Dermis blood vessel endothelial cell (primary cell): Measurements from ENCODE around the gene ARHGAP9. TPM values are rescaled to one million over a fixed set of nuclear protein-coding genes. Genes with fewer than 3 reads are reported as not detected.
"Not testable (repeated sequence)": the region's sequence is repeated elsewhere in the genome, so short reads cannot be mapped to it uniquely, and the experiment has no call there.

Experiments
- DNase-seq: peaks from one replicate; pipeline ENCODE4 v3.0.0; 2010
- total RNA-seq: library from RNA; depleted of rRNA; stranded (reverse); fragments of >200 nt; gene quantifications from 2 replicates; pipeline ENCODE4 v1.2.3, GENCODE V29; 2014

ARHGAP9 gene
- total RNA-seq, result not detected in 2 replicates

GRCh38 chr12:57479376-57480115 is at the start of gene ARHGAP9:
Gene ARHGAP9, minus strand, starts transcription at chr12:57479866. Its CDS starts 460 bp downstream, at chr12:57479406.
- peak; percentile 34 for DNase-seq

DNA sequence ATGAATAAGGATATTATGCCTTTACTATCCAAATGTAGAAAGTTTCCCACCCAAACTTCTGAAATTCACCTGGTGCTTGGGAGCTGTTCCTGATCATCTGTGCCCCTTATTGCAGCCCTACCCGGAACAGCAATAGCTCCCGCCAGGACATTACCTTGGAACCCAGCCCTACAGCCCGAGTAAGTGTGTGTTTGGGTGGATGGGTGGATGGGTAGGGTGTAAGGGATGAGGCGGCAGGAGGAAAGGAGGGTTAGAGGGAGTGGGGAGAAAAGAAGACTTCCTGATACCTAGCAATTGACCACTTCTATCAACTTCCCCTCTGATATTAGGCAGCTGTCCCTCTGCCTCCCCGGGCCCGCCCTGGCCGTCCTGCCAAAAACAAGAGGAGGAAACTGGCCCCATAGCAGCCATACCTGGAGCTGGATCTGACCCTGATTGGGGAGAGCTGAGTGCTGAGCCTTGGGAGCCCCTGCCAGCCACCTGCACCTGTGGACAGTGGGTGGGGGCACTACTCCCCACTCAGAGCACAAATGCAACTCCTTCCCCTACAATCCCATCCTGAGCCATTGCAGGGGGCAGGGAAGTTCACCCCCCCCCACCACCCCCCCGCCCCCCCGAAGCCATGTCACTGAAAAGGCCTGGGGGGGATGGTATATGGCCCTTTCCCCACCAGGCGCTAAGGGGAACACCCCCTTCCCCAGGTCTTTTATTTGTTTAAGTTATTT is 49.3 kb upstream of the ARHGAP9 start:
- DNase-seq, result no peak

- no peak for DNase-seq
Measured at GRCh38 chr12:57528176-57528575, 48.5 kb upstream of the ARHGAP9 start.

DNA sequence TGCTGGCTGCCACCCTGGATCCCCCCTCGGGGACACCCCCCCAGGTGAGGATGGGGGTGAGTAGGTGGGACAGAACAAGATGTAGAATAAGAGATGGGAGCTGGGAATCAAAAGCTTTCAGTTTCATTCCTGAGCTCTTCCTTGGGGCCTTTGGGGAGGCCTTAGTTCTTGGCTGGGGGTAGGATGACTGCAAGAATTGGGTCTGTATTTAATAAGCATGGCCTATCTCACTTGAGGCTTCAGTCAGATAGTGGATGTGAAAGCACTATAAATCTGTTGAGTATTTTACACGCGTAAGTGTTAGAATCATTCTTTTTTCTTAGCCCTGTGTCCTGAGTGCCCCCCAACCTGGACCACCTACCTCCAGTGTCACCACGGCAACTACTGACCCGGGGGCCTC is 47.5 kb upstream of the ARHGAP9 start:
- DNase-seq, result no peak

DNA sequence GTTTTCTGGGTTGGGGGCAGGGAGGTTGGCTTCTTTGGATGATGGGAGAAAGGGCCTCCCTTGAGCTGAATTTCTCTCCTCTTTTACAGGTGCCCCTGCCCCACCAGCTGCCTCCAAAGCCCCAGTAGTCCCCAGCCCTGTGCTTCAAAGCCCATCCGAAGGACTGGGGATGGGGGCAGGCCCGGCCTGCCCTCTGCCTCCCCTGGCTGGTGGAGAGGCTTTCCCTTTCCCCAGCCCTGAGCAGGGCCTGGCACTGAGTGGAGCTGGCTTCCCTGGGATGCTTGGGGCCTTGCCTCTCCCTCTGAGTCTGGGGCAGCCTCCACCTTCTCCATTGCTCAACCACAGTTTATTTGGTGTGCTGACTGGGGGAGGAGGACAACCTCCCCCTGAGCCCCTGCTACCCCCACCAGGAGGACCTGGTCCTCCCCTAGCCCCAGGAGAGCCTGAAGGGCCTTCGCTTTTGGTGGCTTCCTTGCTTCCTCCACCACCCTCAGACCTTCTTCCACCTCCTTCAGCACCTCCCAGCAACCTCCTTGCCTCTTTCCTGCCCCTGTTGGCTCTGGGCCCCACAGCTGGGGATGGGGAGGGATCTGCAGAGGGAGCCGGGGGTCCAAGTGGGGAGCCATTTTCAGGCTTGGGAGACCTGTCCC is 46.9 kb upstream of the ARHGAP9 start:
- DNase-seq, result no peak

GRCh38 chr12:57525615-57526383 is 46.1 kb upstream of the ARHGAP9 start:
- no peak for DNase-seq

DNA sequence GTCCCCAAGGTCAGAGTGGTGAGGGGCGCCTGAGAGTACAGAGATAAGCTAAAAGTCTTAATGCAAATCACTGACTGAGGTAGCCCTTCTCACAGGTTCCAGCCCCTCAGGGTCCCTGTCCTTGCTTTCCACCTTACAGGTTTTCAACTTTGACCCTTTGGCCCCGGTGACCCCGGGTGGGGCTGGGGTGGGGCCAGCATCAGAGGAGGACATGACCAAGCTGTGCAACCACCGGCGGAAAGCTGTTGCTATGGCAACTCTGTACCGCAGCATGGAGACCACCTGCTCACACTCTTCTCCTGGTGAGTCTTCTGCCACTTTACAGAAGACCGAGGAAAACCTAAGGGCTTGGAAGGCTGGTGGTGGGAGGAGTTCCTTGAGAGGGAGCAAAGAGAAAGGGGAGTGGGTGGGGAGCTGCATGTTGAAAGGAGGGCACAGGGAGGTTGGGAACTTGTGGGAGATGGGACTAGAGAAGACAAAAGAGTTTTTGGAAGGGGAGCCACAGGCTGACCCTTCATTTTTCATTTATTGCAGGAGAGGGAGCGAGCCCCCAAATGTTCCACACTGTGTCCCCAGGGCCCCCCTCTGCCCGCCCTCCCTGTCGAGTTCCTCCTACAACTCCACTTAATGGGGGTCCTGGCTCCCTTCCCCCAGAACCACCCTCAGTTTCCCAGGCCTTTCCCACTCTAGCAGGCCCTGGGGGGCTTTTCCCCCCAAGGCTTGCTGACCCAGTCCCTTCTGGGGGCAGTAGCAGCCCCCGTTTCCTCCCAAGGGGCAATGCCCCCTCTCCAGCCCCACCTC is 45.3 kb upstream of the ARHGAP9 start:
- no peak for DNase-seq

GRCh38 chr12:57523706-57524614 is 44.3 kb upstream of the ARHGAP9 start:
- no peak for DNase-seq

DNA sequence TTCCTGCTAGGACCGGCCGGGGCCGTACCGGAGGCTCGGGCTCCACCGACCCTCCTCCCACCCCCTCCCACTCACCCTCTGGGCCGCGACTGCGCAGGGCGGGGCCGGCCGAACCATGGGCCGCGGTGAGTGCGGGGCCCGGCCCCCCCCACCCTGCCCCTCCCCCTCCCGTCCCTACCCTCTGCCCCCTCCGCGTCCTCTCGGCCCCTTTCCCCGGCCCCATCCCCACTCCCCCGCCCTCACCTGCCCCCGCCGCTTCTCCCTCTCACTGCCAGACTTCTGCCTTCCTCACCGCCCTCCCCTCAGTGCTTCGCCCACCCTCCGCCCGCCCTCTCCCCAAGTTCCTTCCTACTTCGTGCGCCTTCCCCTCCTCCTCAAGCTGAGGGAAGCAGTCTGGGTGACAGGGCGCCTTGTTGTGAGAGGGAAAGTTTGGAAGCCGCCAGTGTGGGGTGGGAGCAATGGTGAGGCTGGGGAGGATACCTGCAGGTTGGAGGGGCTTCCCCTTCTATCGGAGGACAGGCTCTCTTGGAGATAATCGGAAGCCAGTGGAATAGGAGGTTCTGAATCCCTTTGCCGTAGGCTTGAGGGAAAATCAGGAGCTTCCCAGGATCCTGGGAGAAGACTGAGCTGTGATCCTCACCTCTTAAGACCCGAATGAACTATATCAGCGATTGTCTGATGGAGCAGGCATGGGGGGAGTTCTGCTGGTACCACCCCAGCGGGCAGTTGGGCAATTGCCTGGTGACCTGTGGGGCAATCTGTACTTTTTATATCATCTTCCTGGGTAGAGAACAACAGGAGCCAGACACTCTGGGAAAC is 43.4 kb upstream of the ARHGAP9 start:
- peak; percentile 65 for DNase-seq

DNA sequence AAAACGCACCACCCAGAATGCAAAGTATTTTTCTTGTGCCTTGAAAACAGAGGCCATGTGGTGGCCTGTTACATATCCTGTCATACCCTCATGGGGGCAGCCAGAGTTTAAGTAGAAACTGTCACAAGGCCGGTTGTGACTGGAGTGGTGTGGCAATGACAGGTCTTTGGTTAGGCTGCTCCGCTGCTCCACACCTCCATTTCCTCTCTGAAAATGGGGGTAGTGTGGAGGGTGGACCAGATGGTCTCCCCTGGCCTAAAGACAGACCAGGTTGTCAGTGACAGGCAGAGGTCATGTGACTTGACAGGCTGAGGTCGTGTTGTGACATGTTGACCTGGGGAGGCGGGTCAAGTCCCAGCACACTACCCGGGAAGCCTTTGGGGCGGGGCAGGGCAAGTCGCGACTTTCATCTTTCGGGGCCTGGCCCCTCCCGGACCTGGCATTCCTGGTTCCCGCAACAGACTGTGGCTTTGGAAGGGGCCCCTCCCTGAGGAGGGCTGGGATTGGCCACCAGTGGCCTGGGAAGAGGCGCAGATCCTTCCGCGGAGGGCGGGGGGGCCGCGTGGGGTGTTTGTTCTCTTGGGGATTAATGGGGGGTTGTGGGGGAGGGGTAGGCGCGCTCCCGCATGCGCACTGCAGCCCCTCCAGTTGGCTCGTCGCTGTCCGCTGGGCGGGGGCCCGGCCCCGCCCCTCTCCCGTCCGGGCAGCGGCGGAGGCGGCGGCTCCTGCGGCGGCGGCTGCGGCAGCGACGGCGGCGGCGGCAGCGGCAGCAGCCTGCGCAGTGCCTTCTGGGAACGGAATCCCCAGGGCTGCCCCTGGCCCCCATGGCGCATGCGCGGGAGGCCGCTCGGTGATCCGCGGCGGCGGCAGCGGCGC is 42.6 kb upstream of the ARHGAP9 start, which contains the start of gene MBD6:
Gene MBD6, plus strand, starts transcription at position 814 of the 876 bp plus-strand sequence. CDS start 1,480 bp downstream, outside the sequence.
- peak; percentile 86 for DNase-seq

GRCh38 chr12:57521525-57522010 is 41.9 kb upstream of the ARHGAP9 start:
- DNase-seq, result peak; percentile 50

DNA sequence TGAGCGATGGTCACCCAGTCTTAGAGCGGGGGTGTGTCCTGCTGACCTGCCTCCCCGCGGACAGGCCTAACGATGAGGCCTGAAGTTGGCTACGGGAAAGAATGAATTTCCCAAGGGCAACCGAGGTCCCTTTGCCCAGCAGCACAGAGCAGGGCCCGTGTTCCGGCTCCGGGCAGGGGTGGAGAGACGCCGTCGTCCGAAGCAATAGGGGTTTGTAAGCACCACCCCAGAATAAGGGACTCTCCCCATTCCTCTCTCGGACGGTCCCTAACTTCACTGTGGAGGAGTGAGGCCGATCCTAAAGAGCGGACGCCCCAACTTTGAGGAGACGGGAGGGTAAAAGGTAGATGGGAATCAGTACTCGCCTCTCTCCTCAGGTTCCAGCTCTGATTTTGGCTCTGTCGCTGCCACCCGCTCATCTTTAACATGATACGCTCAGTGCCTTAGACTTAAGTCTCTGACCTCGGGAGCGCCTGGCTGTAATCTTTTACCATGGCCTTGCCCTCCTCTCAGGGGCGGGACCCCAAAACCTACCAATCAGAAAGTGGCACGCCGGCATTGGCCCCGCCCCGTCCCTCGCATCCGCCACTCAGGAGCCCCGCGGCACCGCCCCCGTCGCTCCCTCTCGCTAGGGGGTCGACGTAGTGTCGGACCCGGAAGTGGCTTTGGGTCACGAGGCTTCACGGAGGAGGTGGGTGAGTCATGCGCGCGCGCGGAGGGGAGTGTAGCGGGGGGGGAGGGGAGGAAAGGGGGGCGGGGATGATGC is 40.6 kb upstream of the ARHGAP9 start, which contains the start of gene DDIT3:
Gene DDIT3, minus strand, starts transcription at position 462 of the 766 bp plus-strand sequence. CDS start 3,108 bp downstream, outside the sequence.
- DNase-seq, result peak; percentile 99

GRCh38 chr12:57519796-57520052 is 40.1 kb upstream of the ARHGAP9 start:
- DNase-seq, result no peak

GRCh38 chr12:57518920-57519795 is 39.5 kb upstream of the ARHGAP9 start:
- DNase-seq, result peak; percentile 33

GRCh38 chr12:57518176-57518919 is 38.7 kb upstream of the ARHGAP9 start:
- no peak for DNase-seq

- not testable (repeated sequence) for DNase-seq
Measured at GRCh38 chr12:57517718-57518117, 38.1 kb upstream of the ARHGAP9 start.
